ELF-1 (cell line): ENCODE measurements around the gene PNPLA5.

Experiments
- DNase-seq: peaks from one replicate; pipeline ENCODE4 v3.0.0-alpha.2; 2016; ENCODE audit warnings: low read depth, low spot score

PNPLA5 gene

DNA sequence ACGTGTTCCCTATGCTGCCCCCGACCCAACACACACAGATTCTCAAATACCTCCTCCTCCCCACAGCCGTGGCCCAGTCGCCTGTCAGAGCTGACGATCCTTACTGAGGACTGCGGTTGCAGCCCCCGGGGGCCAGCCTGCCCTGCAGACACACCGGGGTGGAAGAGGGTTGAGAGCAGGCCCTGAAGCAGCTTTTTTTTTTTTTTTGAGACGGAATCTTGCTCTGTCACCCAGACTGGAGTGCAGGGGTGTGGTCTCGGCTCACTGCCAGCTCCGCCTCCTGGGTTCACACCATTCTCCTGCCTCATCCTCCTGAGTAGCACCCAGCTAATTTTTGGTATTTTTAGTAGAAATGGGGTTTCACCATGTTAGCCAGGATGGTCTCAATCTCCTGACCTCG is 11.2 kb upstream of the PNPLA5 start:
- DNase-seq = peak; percentile 67

DNA sequence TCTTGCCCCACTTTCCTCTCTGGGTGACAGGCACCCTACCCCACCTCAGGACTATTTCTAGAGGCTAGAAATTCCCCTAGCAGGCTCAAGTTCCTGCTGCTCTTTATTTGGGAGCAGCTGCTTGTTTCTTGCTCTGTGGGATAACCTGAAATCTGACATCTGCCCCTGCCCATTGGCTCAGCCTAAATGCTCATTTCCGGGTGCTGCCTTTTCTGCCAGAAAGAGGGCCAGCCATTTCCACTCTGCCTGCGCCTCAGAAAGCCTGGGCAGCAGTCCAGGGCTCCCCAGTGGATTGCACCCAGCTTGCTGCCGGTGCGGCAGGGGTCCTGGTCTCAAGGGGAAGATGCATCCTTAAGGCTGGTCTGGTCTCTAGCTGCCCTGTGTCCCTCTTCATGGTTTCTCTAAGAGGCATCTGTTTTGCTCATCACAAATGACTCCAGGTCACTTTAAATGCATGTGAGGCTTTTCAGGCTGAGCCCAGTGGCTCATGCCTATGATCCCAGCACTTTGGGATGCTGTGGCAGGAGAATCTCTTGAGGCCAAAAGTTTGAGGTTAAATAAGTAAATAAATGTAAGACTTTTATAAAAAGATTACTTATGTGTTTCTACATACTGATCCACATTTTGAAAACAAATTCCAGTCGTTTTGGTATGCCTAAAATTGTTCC is 10.3 kb upstream of the PNPLA5 start:
- no peak for DNase-seq

DNA sequence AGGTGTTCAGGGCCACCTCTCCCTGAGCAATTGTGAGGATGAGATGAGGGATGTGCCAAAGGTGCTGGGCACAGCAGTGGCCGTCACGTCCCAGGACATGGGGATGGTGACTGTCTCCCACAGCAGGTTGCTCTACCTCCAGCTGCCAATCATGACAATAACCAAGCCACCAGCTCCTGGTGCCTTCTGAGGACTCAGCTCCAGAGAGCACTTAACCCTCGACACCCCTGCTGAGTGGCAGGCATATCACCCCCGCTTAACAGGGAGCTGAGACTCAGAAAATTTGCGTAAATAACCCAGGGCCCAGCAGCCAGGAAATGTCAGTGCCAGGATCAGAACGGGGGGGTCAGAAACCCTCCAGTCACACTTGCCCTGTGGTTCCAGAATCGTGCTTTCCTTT is 8.4 kb upstream of the PNPLA5 start:
- no peak for DNase-seq

DNA sequence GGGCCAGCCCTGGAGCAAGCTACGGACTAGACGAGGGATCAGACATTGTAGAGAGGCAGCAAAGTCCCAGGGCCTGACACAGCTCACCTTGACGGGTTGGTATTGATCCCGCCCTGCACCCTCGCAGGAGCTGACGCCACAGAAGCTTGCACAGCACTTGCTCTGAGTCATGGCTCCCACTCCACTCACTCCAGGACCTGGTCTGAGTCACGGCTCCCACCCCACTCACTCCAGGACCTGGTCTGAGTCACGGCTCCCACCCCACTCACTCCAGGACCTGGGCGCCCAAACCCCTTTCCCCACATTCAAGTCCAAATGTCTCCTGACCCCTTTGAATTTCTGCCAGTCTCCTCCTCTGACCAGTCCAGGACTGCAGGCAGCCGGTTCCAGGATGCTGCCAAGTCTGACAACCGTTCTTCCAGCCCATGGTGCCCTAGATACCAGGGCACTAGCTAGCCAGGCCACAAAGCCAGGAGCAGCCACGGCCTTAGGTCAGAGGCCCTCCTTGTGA is 6.0 kb upstream of the PNPLA5 start:
- no peak for DNase-seq

GRCh38 chr22:43895986-43896645 is 4.3 kb upstream of the PNPLA5 start:
- peak; percentile 27 for DNase-seq

GRCh38 chr22:43894122-43894521 is 2.3 kb upstream of the PNPLA5 start:
- no peak for DNase-seq

DNA sequence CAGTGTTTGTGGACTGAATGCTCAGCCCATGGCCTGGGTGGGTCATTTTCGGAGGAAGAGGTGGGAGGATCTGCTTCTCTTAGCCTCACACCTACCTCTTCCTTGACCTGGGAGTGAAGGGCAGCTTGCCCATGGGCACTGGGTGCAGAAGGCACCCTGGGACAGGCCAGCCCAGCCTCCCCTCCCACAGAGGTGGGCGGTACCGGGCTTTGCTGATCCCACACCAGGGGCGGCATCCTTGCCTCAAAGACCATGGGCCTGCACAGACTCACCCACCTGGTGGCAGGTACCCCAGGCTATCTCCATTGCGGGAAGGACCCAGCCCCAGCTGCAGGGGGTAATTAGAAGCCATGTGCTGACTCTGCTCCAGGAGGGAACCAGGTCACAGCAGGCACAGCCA is 1.5 kb upstream of the PNPLA5 start:
- DNase-seq = no peak

DNA sequence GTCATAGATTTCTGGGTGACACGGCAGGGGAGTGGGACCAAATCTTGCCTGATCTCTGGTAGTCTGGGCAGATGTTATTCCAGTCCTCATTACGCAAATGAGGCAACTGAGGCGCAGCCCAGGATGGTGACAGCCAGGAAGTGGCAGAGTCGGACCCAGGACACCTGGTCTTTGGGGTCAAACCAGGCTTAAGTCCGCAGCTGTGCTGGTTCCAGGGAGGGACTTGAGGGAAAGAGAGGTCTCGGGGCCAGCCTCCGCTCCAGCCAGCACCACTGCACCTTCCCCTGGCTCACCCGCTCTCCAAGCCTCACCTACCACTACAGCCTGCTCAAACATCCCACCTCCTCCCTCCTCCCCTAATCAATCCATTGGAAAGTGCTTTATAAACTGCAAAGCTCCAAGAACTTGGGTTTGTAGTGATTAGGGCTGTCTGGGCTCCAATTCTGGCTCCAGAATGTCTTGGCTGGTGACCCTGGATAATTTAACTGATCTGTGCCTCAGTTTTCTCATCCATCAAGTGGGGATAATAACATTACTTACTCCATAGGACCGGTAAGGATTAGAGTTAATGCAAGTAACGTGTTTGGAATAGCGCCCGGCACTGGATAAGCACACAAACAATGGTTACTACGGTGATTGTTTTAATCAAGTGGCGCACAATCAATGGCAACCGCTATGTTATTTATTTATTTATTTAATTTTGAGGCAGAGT is 526 bp upstream of the PNPLA5 start:
- no peak for DNase-seq

DNA sequence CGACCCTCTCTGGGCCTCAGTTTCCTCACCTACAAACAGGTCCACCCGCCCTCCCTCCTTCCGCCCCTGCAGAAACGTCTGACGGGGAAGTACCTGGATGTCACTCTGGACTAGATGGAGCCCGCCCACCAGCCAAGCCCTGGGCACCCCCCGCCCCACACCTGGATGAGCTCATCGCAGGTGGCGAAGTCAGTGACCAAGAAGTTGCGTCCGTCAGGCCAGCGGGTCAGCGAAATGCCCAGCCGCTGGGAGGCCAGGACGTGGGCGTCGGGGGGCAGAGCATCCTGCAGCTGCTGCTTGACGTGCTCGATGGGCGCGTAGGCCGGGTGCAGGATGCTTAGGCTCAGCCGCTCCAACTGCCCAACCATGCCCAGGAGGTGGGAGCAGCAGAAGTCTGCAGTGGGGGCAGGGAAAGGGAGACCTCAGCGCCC is 897 bp downstream of the PNPLA5 start:
- DNase-seq = no peak

DNA sequence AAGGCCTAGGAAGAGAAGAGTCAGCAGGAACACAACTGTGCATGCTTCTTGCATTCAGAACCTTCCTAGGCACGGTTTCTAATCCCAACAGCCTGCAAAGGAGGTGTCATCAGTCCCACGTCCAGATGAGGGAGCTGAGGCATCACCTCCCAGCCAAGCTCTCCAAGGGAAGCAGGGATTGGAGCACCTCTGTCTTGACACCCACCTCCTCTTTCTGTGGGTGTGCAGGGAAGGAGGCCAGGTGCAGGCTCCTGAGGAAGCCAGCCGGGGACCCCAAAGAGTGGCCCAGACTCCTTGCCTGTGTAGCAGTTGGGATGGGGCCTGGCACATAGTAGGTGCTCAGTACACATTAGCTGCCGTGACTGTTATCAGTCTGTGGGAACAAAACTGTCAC is 2.0 kb downstream of the PNPLA5 start:
- DNase-seq = no peak

- no peak for DNase-seq
Observed at GRCh38 chr22:43889201-43889859, 2.5 kb downstream of the PNPLA5 start.

- no peak for DNase-seq
Observed at GRCh38 chr22:43888740-43889139, 3.1 kb downstream of the PNPLA5 start.

DNA sequence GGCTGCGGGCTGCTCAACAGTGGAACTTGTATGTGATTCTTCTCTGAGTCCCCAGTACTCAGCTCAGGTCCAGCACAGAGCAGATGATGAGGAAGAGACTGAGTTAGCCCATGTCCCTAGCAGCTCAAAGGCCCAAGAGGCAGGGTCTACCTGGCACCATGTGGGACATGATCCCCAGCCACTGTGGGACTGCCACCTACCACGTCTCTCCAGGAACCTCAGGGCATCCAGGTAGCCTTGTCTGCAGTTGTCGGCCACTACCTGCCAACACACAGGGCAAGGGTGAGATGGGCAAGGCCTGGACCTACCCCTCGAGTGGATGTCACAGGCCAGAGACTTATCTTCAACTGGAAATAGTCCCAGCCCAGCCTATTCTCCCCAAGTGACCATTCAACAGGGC is 4.4 kb downstream of the PNPLA5 start:
- no peak for DNase-seq

GRCh38 chr22:43886231-43886630 is 5.6 kb downstream of the PNPLA5 start:
- DNase-seq = no peak

- no peak for DNase-seq
Observed at GRCh38 chr22:43885786-43886185, 6.0 kb downstream of the PNPLA5 start.

- DNase-seq = no peak
Observed at GRCh38 chr22:43885319-43885671, 6.5 kb downstream of the PNPLA5 start.

DNA sequence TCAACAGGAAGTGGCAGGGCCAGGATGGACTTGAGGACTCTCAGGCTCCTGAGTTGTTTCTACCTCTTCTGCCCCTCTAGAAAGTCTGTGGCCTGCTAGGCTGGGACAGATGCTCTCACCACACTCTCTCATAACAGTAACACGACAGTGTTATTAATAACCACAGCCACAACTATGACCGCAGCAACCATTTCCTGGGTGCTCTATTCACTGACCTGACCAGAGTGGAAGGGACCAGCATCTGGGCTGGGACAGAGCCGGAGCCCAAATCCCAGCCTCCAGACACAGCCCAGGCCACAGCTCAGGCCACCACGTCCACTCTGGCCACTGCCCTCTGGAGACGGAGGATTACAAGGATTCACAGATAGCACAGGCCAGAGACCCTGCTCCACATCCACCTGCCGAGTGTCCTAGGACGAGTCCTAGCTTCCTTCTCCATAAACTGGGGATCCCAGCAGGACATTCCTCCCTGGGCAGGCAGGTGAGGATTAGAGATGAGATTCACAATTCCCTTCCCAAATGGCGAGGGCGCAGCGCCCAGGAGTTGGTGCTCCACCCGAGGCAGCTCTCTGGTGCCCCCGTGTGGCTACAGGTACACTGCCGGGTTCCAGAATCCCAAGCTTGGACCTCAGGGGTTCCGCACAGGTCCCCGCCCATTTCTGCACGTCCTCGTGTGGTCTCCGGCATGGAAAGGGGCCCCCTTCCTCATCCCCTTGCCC is 7.1 kb downstream of the PNPLA5 start:
- peak; percentile 68 for DNase-seq

GRCh38 chr22:43883719-43884415 is 7.9 kb downstream of the PNPLA5 start:
- no peak for DNase-seq

- DNase-seq = peak; percentile 94
Observed at GRCh38 chr22:43883012-43883661, 8.7 kb downstream of the PNPLA5 start.

DNA sequence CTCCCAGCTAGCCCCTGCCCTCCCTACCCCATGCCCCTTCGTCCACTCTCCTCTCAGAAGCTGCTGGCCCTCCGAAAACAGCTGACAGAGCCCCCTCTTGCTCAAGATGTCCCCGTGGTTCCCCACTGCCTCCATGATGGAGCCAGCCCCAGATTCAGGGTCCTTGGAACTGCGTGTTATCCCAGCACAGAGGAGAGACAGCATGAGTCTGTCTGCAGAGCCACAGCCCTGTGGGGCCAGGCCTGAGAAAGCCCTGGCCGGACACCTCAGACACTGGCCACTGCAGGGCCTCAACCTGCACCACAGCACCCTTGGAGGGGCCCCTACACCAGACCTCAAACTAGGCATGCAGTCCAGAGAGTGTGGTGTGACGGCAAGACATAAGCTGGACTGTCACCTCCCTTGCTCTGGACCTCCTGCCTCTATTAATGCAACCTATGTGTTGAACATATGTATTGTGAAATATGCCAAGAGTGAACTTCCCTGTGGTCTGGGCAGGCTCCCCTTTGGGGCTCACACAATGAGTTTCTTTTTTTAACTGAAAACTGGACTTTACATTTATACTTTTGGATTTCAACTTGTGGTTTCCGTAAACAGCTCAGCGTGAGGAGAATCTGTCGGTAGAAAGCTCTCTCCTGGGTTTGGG is 9.6 kb downstream of the PNPLA5 start:
- DNase-seq = no peak
